HG03159 (cell line): Measurements from ENCODE around the gene GPBAR1.
"Not testable (repeated sequence)": the region's sequence is repeated elsewhere in the genome, so short reads cannot be mapped to it uniquely, and the experiment has no call there.

ENCODE experiments used
- ATAC-seq: cut with Tn5 transposase; IDR thresholded peaks from one replicate; pipeline ENCODE4 v1.9.1; 2021; ENCODE audit warnings: mild to moderate bottlenecking, moderate library complexity; ENCODE audit not compliant: unreplicated experiment

GPBAR1 gene

DNA sequence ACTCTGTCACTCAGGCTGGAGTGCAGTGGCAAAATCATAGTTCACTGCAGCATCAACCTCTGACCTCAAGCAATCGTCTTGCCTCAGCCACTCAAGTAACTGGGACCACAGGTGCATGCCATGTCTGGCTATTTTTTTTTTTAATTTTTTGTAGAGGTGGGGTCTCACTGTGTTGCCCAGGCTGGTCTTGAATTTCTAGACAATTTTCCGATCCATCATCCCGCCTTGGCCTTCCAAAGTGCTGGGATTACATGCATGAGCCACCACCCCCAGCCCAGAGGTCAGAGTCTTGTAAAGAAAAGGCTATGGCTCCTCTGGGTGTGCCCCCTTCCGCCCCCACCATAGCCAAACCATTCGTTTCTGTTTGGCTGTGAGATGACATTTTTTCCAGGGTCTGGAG lies 44.6 kb downstream of the GPBAR1 start:
- no peak for ATAC-seq

DNA sequence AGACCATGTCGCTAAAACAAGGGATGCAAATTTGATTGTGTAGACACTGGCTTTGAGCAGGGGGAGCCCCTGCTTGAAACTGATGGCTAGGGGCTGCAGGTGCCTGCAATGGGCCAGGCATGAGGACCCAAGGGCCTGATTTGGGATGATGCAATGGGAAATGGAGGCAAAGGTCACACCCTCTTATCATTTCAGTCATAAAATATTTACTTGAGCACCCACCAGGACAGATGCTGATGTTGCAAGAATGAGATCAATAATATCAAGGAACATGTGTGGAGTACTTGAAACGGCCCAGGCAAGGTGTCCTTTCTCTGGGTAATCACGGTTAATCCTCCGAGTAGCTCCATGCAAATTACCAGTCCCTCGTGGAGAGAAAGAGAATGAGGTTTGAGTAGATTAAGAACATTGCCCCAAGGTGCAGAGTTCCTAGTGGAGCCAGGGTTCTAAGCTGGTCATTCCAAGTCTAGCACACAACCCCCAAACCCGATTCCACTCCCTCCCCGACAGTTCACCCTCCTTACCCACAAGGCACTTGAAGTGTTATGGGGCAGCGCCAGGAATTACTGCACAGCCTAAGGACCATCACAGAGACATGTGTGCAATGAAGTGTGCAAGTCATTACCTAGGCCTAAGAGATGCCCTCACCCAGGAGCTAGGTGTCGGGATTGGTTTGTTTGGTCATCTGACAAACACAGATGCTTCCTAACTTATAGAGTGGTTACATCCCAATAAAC lies 45.5 kb downstream of the GPBAR1 start:
- no peak for ATAC-seq

DNA sequence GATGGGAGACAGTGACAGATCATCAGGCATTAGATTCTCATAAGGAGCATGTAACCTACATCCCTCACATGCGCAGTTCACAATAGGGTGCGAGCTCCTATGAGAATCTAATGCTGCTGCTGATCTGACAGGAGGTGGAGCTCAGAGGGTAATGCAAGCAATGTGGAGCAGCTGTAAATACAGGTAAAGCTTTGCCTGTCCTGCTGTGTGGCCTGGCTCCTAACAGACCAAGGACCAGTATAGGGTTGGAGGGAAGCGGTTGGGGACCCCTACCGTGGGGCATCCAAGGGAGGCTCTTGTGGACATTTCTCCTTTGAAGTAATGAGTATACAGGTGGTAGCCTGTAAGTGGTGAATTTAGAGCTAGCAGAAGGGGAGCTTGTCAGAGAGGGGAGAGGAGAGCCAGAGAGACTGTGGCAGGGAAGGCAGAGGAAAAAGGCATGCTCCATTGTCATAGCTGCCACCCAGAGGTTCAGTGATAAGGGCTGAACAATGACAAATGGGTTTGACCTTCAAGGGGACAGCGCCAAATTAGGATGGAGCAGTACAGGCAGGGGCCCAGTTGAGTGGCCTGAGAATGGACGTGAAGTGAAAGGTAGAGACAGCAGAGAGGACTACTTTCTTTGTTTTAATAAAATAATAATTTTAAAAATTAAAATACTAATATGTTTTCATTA lies 46.7 kb downstream of the GPBAR1 start:
- ATAC-seq = no peak

DNA sequence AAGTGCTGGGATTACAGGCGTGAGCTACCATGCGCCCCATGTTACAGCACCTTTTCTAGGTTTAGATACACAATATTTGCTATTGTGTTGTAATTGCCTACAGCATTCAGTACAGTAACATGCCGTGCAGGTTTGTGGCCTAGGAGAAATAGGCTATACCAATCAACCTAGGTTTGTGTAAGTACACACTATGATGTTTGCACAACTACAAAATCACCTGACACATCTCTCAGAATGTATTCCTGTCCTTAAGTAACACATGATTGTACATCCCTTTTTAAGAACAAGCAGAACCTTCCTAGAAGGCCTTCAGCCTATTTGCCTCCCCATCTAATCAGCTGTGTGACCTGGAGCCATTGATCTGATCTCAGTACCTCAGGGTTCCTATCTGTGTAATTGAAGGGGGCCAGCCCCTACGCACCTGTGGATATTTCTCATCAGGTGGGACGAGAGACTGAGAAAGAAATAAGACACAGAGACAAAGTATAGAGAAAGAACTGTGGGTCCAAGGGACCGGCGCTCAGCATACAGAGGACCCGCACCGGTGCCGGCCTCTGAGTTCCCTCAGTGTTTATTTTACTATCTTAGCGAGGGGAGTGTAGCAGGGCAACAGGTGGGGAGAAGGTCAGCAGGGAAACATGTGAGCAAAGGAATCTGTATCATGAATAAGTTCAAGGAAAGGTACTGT lies 50.2 kb downstream of the GPBAR1 start:
- no peak for ATAC-seq

DNA sequence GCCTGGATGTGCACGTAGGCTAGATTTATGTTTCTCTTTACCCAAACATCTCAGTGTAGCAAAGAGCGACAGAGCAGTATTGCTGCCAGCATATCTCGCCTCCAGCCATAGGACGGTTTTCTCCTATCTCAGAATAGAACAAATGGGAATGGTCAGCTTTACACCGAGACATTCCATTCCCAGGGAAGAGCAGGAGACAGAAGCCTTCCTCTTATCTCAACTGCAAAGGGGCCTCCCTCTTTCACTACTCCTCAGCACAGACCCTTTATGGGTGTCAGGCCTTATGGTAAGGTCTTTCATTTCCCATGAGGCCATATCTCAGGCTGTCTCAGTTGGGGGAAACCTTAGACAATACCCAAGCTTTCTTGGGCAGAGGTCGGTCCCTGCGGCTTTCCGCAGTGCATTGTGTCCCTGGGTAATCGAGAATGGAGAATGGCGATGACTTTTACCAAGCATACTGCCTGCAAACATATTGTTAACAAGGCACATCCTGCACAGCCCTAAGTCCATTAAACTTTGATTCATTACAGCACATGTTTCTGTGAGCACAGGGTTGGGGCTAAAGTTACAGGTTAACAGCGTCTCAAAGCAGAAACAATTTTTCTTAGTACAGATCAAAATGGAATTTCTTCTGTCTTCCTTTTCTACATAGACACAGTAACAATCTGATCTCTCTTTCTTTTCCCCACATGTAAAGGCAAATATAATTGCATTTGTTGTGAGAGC lies 50.9 kb downstream of the GPBAR1 start:
- not testable (repeated sequence) for ATAC-seq

DNA sequence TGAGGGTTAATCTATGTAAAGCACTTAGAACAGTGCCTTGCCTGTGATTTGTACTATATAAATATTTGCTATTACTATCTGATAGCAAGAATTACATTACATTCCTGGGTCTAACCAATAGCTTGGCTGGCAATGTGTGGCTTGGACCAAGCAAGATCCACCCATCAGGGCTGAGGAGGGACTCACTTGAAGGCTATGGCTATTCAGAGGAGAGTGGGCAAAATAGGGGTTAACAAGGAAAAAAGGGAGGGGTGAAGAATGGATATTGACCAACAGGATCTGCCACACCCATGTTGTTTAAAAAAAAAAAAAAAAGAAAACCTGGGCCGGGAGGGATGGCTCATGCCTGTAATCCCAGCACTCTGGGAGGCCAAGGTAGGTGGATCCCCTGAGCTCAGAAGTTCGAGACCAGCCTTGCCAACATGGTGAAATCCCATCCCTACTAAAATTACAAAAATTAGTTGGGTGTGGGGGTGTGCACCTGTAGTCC lies 51.5 kb downstream of the GPBAR1 start:
- ATAC-seq = no peak

DNA sequence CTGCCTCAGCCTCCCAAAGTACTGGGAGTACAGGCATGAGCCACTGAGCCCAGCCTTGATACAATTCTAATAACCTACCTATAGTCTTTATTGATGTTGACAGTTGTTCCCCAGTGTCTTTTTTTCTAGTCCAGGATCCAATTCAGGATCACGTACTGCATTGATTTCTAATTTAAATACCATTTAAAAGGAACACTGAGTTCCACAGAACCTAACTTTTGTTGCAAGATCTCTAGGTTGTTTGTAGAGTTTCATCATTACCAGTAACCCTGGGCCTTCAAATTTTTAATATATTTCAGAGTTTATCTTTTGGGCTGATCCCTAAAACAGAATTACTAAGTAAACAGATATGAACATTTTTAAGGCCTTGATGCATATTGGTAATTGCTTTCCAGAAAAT lies 52.5 kb downstream of the GPBAR1 start:
- ATAC-seq = no peak
